Transverse colon (tissue), 4 donors: ENCODE measurements around the gene THPO. TPM values are rescaled to one million over a fixed set of nuclear protein-coding genes. Genes with fewer than 3 reads are reported as not detected.

Experiments
- DNase-seq: peaks from one replicate; pipeline ENCODE4 v3.0.0-alpha.2; 2019
- H3K27ac ChIP-seq, 4 donors: fragments of 200-600 bp; sonication (generic); 2 replicates each; pipeline ENCODE4 v1.5.1; 2016 to 2018; ENCODE audit warnings: inconsistent platforms in 4 of 4
- H3K27me3 ChIP-seq: fragments of 200-600 bp; sonication (generic); 2 replicates; pipeline ENCODE4 v1.5.1; 2017; ENCODE audit warnings: inconsistent platforms
- H3K36me3 ChIP-seq, 4 donors: fragments of 200-600 bp; sonication (generic); 2 replicates each; pipeline ENCODE4 v1.5.1; 2017 to 2019; ENCODE audit warnings: inconsistent platforms in 4 of 4
- H3K4me1 ChIP-seq, 4 donors: fragments of 200-600 bp; sonication (generic); 2 replicates each; pipeline ENCODE4 v1.5.1; 2017 to 2020; ENCODE audit warnings: inconsistent platforms in 4 of 4
- H3K4me3 ChIP-seq, 4 donors: fragments of 200-600 bp; sonication (generic); 1 replicate in 1 of 4; 2 replicates in 3 of 4; pipeline versions ENCODE4 v1.5.1 to v1.6.1; 2017 to 2019; ENCODE audit warnings: inconsistent platforms in 4 of 4
- H3K9me3 ChIP-seq, 2 donors: fragments of 200-600 bp; sonication (generic); 2 replicates each; pipeline ENCODE4 v1.5.1; 2017 to 2019; ENCODE audit warnings: inconsistent platforms in 2 of 2
- CTCF ChIP-seq, 5 experiments: fragments of 200-600 bp in 3 of 5; fragments of 450-650 bp in 2 of 5; sonication (generic) in 3 of 5; IDR thresholded peaks; 1 replicate in 2 of 5; 2 replicates in 3 of 5; pipeline ENCODE4 v1.5.1; 2016 to 2017; ENCODE audit warnings: antibody characterized with exemption in 5 of 5, inconsistent platforms in 3 of 5, mild to moderate bottlenecking in 2 of 5, moderate library complexity in 1 of 5
- EP300 ChIP-seq: sonication (generic); formaldehyde crosslinking; IDR thresholded peaks from one replicate; pipeline ENCODE4 v1.6.1; 2017; ENCODE audit warnings: antibody characterized with exemption, low read depth
- POLR2A ChIP-seq: fragments of 450-650 bp; IDR thresholded peaks from one replicate; pipeline ENCODE4 v1.6.1; 2016; ENCODE audit warnings: antibody characterized with exemption, mild to moderate bottlenecking, moderate library complexity
- POLR2AphosphoS5 ChIP-seq, 3 donors: sonication (generic); formaldehyde crosslinking; IDR thresholded peaks; one replicate each; pipeline ENCODE4 v1.6.1; 2016; ENCODE audit warnings: antibody characterized with exemption in 3 of 3
- WGBS, 2 donors: methylation state at CpG; one replicate each; pipeline ENCODE4 v1.1.5; 2018; ENCODE audit warnings: low coverage in 1 of 2; 5-methylcytosine and 5-hydroxymethylcytosine counted together
- in situ Hi-C, 4 donors: fragments of 200-750 bp; cut with MboI; loops; one replicate each; pipeline versions ENCODE4 v1.15.0 to v1.15.1; 2017; ENCODE audit warnings: low sequenced_read_pairs in 3 of 4, low pct_ligation_motif_present in 1 of 4, low pct_unique_long_range_greater_than_20kb in 1 of 4
- intact Hi-C: fragments of 100-400 bp; cut with DNase I; formaldehyde crosslinking; loops from one replicate; pipeline ENCODE4 v1.15.1; 2023; ENCODE audit warnings: low total_unique reads
- total RNA-seq, 4 donors: library from RNA; depleted of rRNA; stranded (reverse); fragments of >200 nt; gene quantifications; one replicate each; pipeline ENCODE4 v1.1.0, GENCODE V29; 2016

The THPO gene
- total RNA-seq, 4 donors from 2014 or later: not detected

DNA sequence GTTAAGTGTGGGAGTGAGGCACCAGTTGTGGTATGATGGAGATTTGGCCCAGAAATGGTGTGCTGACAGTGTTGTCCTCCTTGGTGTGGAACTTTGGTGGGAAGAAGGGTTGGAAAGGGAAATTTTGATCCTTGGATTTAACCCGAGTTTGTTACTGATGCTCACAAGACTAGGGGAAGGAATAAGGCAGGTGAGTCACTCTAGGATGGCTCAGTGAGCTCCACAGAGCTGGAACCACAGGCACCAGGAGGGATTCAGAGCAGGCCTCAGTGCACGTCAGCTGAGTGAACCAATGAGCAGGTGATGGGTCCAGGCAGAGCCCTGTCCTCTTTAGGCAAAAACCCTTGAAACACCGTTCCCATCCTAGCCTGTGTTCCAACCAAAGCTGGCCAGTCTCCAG, 13.3 kb upstream of the THPO start:
- TF ChIP-seq CTCF (IDR thresholded peaks at IDR 0.05): no peak
- no peak for TF ChIP-seq POLR2AphosphoS5 (IDR thresholded peaks at IDR 0.05)
- no peak for TF ChIP-seq POLR2A
- no peak for TF ChIP-seq EP300
- H3K27me3 ChIP-seq: no peaks in the 10 kb centered on the region
- in situ Hi-C loops: loop anchor here in 1 of 4 donors (25.0 kb wide), 1 partner anchor 396 kb away; no protein-coding TSS in a partner anchor
- no peak for DNase-seq
- no peaks in the 10 kb centered on the region for H3K4me1 ChIP-seq
- no peak overlapping the region for H3K4me3 ChIP-seq
- WGBS, 2 donors: 73 to 80% methylated on average over 1 to 3 of the region's 3 CpGs
- no peak overlapping the region for H3K27ac ChIP-seq
- H3K9me3 ChIP-seq: no peaks in the 10 kb centered on the region
- H3K36me3 ChIP-seq: no peaks in the 10 kb centered on the region
- intact Hi-C loops: no loop called here

DNA sequence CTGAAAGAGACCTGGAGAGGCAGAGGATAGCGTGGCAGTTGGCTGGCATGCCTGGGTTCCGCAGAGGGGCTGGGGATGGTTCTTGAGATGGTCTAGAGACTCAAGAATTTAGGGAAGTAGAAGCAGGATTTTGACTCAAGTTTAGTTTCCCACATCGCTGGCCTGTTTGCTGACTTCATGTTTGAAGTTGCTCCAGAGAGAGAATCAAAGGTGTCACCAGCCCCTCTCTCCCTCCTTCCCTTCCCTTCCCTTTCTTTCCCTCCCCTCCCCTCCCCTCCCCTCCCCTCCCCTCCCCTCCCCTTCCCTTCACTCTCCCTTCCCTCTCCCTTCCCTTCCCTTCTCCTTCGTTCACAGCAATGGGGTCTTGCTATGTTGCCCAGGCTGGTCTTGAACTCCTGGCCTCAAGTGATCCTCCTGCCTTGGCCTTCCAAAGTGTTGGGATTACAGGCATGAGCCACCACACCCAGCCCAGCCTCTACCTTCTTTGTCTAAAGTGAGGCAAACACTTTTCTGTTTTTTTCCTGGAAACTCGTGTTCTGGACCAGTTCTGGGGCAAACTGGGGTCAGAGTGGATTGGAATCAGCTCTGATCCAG, 12.0 kb upstream of the THPO start:
- no peaks in the 10 kb centered on the region for H3K36me3 ChIP-seq
- no peaks in the 10 kb centered on the region for H3K4me1 ChIP-seq
- TF ChIP-seq POLR2AphosphoS5 (IDR thresholded peaks at IDR 0.05) (no peak), CTCF (IDR thresholded peaks at IDR 0.05) (no peak), POLR2A (no peak), EP300 (no peak)
- no peaks in the 10 kb centered on the region for H3K27me3 ChIP-seq
- H3K9me3 ChIP-seq: no peaks in the 10 kb centered on the region
- intact Hi-C loops: loop anchor here (10.0 kb wide), 1 partner anchor 385 kb away; no protein-coding TSS in a partner anchor
- in situ Hi-C loops: loop anchor here in 1 of 4 donors (25.0 kb wide), 1 partner anchor 397 kb away; no protein-coding TSS in a partner anchor
- DNase-seq: no peak
- 86 to 88% methylated on average over 1 to 5 of the region's 5 CpGs for WGBS, 2 donors
- no peak overlapping the region for H3K27ac ChIP-seq
- H3K4me3 ChIP-seq: no peak overlapping the region

- Histone ChIP-seq H3K36me3 (no peaks in the 10 kb centered on the region), H3K27ac (no peak overlapping the region), H3K9me3 (no peaks in the 10 kb centered on the region), H3K4me3 (no peak overlapping the region), H3K4me1 (no peaks in the 10 kb centered on the region), H3K27me3 (no peaks in the 10 kb centered on the region)
- TF ChIP-seq EP300 (no peak), POLR2AphosphoS5 (IDR thresholded peaks at IDR 0.05) (no peak), CTCF (IDR thresholded peaks at IDR 0.05) (no peak), POLR2A (no peak)
- no peak for DNase-seq
- 51% methylated on average over 5 of the region's 5 CpGs; no CpG with 5 or more reads in 1 of the 2 donors for WGBS, 2 donors
- intact Hi-C loops: loop anchor here (10.0 kb wide), 1 partner anchor 385 kb away; no protein-coding TSS in a partner anchor
- in situ Hi-C loops: loop anchor here in 1 of 4 donors (25.0 kb wide), 1 partner anchor 398 kb away; no protein-coding TSS in a partner anchor
Observed at GRCh38 chr3:184389384-184389783, 11.4 kb upstream of the THPO start.

DNA sequence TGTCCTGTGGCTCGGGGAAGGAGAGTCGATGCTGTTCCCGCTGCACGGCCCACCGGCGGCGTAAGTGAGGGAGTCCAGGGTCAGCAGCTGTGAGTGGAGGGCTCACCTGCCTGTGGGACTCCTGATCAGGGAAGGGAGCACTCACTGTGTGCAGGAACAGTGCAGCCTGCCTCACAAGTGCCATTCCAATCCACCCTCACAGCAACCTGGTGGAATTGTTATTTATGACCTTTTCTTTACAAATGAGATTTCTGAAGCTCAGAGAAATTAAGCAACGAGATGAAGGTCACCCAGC, 10.9 kb upstream of the THPO start:
- in situ Hi-C loops: loop anchor here in 1 of 4 donors (25.0 kb wide), 1 partner anchor 398 kb away; no protein-coding TSS in a partner anchor
- TF ChIP-seq POLR2AphosphoS5 (IDR thresholded peaks at IDR 0.05) (no peak), CTCF (IDR thresholded peaks at IDR 0.05) (no peak), EP300 (no peak), POLR2A (no peak)
- no peaks in the 10 kb centered on the region for H3K9me3 ChIP-seq
- no peak for DNase-seq
- H3K27me3 ChIP-seq: no peaks in the 10 kb centered on the region
- H3K36me3 ChIP-seq: no peaks in the 10 kb centered on the region
- WGBS, 2 donors: 77% methylated on average over 5 of the region's 8 CpGs; no CpG with 5 or more reads in 1 of the 2 donors
- no peaks in the 10 kb centered on the region for H3K4me1 ChIP-seq
- H3K27ac ChIP-seq: no peak overlapping the region
- H3K4me3 ChIP-seq: no peak overlapping the region
- intact Hi-C loops: loop anchor here (10.0 kb wide), 1 partner anchor 386 kb away; no protein-coding TSS in a partner anchor
